ENCODE data around the gene DOCK8.

Gene DOCK8

GRCh38 chr9:512555-513272 is 298.0 kb downstream of the DOCK8 start:
- DNase-seq: no peak

Data from stimulated activated CD4-positive, alpha-beta T cell treated with anti-CD3 and anti-CD28 coated beads, Interleukin-15, amount 100 ng/mL, for 24 hours (primary cell).